DND-41 (cell line): ENCODE results near the gene ERVK3-1.

Experiments
- ATAC-seq: fragments of 200-7000 bp; cut with Tn5 transposase; 3 replicates; pipeline ENCODE4 v1.9.1; 2021; ENCODE audit warnings: low read depth; ENCODE audit not compliant: insufficient read depth
- DNase-seq: peaks from one replicate; pipeline ENCODE4 v3.0.0-alpha.2; 2020
- H2AFZ ChIP-seq: 2 replicates; pipeline ENCODE4 v1.6.0; 2012; ENCODE audit warnings: low read depth, low read length
- H3K27ac ChIP-seq: 2 replicates; pipeline ENCODE4 v1.5.1; 2012; ENCODE audit warnings: low read length, inconsistent platforms
- H3K27me3 ChIP-seq: fragments of 200-600 bp; sonication (generic); 2 replicates; pipeline ENCODE4 v1.6.0; 2012; ENCODE audit warnings: low read length, mild to moderate bottlenecking, inconsistent platforms; ENCODE audit not compliant: insufficient read depth, poor library complexity
- H3K36me3 ChIP-seq: 2 replicates; pipeline ENCODE4 v1.5.1; 2012; ENCODE audit warnings: low read length, inconsistent platforms; ENCODE audit not compliant: insufficient read depth
- H3K4me1 ChIP-seq: 2 replicates; pipeline ENCODE4 v1.5.1; 2012; ENCODE audit warnings: mild to moderate bottlenecking, low read length; ENCODE audit not compliant: insufficient read depth
- H3K4me2 ChIP-seq: 2 replicates; pipeline ENCODE4 v1.6.0; 2012; ENCODE audit warnings: mild to moderate bottlenecking, moderate library complexity, low read length, inconsistent platforms; ENCODE audit not compliant: insufficient read depth
- H3K4me3 ChIP-seq, 2 experiments: fragments of 200-600 bp in 1 of 2; shearing (Covaris generic) in 1 of 2; 2 replicates each; pipeline ENCODE4 v1.5.1; 2012 to 2016; ENCODE audit warnings: inconsistent platforms in 2 of 2, low read length in 2 of 2, mild to moderate bottlenecking in 2 of 2, low read depth in 1 of 2, moderate library complexity in 1 of 2
- H3K79me2 ChIP-seq: 2 replicates; pipeline ENCODE4 v1.6.0; 2012; ENCODE audit warnings: low read length, inconsistent platforms; ENCODE audit not compliant: insufficient read depth
- H3K9ac ChIP-seq: 2 replicates; pipeline ENCODE4 v1.6.0; 2012; ENCODE audit warnings: low read depth, mild to moderate bottlenecking, inconsistent platforms, low read length, moderate library complexity
- H3K9me3 ChIP-seq: 2 replicates; pipeline ENCODE4 v1.5.1; 2012; ENCODE audit warnings: low read length, moderate library complexity, mild to moderate bottlenecking, inconsistent platforms; ENCODE audit not compliant: insufficient read depth, severe bottlenecking
- H4K20me1 ChIP-seq: 2 replicates; pipeline ENCODE4 v1.6.0; 2012; ENCODE audit warnings: low read length; ENCODE audit not compliant: insufficient read depth
- CTCF ChIP-seq: IDR thresholded peaks from 2 replicates; pipeline ENCODE4 v1.5.1; 2012; ENCODE audit warnings: borderline replicate concordance, low read length, moderate library complexity, mild to moderate bottlenecking; ENCODE audit not compliant: poor library complexity, severe bottlenecking; ENCODE audit errors: extremely low read depth
- EZH2 ChIP-seq: IDR thresholded peaks from 3 replicates; pipeline ENCODE4 v1.6.1; 2012; ENCODE audit warnings: borderline replicate concordance, low read depth, mild to moderate bottlenecking, moderate library complexity, low read length, inconsistent platforms; ENCODE audit not compliant: severe bottlenecking

The ERVK3-1 gene

DNA sequence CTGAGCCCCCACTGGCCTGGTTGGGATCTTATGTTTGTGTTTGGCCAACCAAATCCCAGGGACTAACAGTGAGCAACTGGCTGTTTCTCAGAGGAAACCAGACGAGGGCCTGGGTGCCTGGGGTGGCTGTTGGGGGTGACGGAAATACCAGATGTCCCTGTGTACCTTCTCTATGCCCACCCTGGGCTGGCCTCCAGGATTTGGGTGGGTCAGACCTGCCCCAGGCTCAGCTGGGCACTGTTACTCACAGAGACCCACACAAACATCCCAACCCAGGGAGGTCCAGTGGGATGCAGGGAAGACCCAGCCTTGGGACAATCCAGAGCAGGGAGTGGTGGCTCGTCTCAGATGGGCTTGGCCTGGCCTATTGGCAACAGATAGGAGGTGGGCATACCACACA lies 30.5 kb downstream of the ERVK3-1 start:
- DNase-seq: no peak
- peaks cover 4% of the 10 kb centered on the region; the same call in 1 of the 2 replicates for H4K20me1 ChIP-seq
- H3K4me1 ChIP-seq: no peaks in the 10 kb centered on the region
- no peaks in the 10 kb centered on the region for H3K27me3 ChIP-seq
- H2AFZ ChIP-seq: no peak overlapping the region
- peaks cover 45% of the 10 kb centered on the region for H3K36me3 ChIP-seq
- H3K79me2 ChIP-seq: no peaks in the 10 kb centered on the region
- H3K4me3 ChIP-seq: no peak overlapping the region
- no peaks in the 10 kb centered on the region for H3K9me3 ChIP-seq
- no peak for ATAC-seq
- no peak for TF ChIP-seq CTCF
- TF ChIP-seq EZH2: no peak
- no peak overlapping the region for H3K4me2 ChIP-seq
- H3K27ac ChIP-seq: no peak overlapping the region
- no peak overlapping the region for H3K9ac ChIP-seq

DNA sequence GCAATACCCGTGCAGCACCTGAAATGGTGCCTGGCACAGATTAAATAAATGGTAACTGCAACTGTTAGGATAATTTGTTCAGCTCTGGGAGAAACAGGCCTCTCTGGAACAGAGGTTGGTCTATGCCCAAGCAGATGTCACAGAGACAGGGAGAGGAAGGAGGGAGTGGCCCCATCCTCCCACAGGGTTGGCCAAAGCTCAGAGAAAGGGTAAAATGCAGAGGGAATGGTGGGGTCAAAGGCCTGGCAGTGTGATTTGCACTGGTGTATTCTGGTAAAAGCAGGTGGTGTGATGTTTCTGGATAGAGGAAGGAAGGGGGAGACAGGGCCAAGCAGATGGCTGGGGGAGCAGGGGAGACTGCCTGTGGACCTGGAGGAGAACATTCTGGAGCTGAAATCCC lies 31.0 kb downstream of the ERVK3-1 start:
- Histone ChIP-seq H3K9ac (no peak overlapping the region), H4K20me1 (peaks cover 4% of the 10 kb centered on the region; the same call in 1 of the 2 replicates), H2AFZ (no peak overlapping the region), H3K4me3 (no peak overlapping the region), H3K79me2 (no peaks in the 10 kb centered on the region), H3K9me3 (no peaks in the 10 kb centered on the region), H3K36me3 (peaks cover 51% of the 10 kb centered on the region), H3K4me2 (no peak overlapping the region), H3K27me3 (no peaks in the 10 kb centered on the region), H3K27ac (no peak overlapping the region), H3K4me1 (no peaks in the 10 kb centered on the region)
- TF ChIP-seq EZH2: no peak
- no peak for TF ChIP-seq CTCF
- ATAC-seq: no peak
- no peak for DNase-seq

DNA sequence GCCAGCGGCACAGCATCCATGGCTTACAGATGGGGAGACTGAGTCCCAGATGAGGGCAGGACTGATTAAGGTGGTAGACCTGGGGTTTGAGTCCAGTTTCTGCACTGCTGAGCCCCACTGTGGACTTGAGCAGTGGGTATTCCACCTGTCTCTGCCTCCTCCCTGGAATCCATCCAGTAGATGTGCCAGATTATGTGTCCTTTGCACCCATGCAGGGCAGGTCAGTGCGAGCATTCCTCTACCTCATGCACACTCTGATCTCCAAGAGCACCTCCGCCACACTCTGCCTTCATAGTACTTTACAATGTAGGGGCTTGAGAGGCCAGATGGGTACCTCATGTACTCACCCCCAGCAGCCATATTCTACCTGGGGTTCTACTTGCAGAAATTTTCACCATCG lies 31.6 kb downstream of the ERVK3-1 start:
- no peaks in the 10 kb centered on the region for H3K27me3 ChIP-seq
- peaks cover 4% of the 10 kb centered on the region; the same call in 1 of the 2 replicates for H4K20me1 ChIP-seq
- H3K79me2 ChIP-seq: peaks cover under 1% of the 10 kb centered on the region; the same call in 1 of the 2 replicates
- H3K9me3 ChIP-seq: no peaks in the 10 kb centered on the region
- no peaks in the 10 kb centered on the region for H3K4me1 ChIP-seq
- ATAC-seq (no peak), DNase-seq (no peak)
- peaks cover 57% of the 10 kb centered on the region for H3K36me3 ChIP-seq
- no peak overlapping the region for H3K4me3 ChIP-seq
- H3K9ac ChIP-seq: no peak overlapping the region
- H2AFZ ChIP-seq: no peak overlapping the region
- H3K4me2 ChIP-seq: no peak overlapping the region
- no peak overlapping the region for H3K27ac ChIP-seq
- no peak for TF ChIP-seq EZH2
- TF ChIP-seq CTCF: no peak

DNA sequence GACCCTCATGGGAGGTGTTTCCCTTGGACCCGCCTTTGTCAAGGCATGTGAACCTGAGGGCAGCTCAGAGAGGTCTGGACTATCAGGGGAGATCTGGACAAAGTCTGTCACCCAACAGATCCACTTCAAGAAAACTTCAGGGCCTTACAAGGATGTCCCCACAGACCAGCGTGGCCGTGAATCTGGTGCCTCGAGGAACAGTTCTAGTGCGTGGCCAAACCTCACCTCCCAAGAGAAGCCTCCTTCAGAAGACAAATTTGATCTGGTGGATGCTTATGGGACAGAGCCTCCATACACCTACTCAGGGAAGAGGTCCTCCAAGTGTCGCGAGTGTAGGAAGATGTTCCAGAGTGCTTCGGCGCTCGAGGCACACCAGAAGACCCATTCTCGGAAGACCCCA lies 33.2 kb downstream of the ERVK3-1 start:
- Histone ChIP-seq H3K36me3 (peaks cover 62% of the 10 kb centered on the region), H4K20me1 (peaks cover 4% of the 10 kb centered on the region; the same call in 1 of the 2 replicates), H3K27me3 (no peaks in the 10 kb centered on the region), H3K9me3 (no peaks in the 10 kb centered on the region), H3K4me3 (no peak overlapping the region), H2AFZ (no peak overlapping the region), H3K4me1 (no peaks in the 10 kb centered on the region), H3K9ac (no peak overlapping the region), H3K79me2 (peaks cover 4% of the 10 kb centered on the region; the same call in 1 of the 2 replicates), H3K4me2 (no peak overlapping the region), H3K27ac (no peak overlapping the region)
- TF ChIP-seq EZH2: no peak
- TF ChIP-seq CTCF: no peak
- DNase-seq (no peak), ATAC-seq (no peak)
